ENCODE results near the gene TRAF6. TPM values are rescaled to one million over a fixed set of nuclear protein-coding genes. Genes with fewer than 3 reads are reported as not detected.
"Not testable (repeated sequence)": the region's sequence is repeated elsewhere in the genome, so short reads cannot be mapped to it uniquely, and the experiment has no call there.

The TRAF6 gene
- total RNA-seq, 1 experiment from 2014 or later = 3.7 TPM

DNA sequence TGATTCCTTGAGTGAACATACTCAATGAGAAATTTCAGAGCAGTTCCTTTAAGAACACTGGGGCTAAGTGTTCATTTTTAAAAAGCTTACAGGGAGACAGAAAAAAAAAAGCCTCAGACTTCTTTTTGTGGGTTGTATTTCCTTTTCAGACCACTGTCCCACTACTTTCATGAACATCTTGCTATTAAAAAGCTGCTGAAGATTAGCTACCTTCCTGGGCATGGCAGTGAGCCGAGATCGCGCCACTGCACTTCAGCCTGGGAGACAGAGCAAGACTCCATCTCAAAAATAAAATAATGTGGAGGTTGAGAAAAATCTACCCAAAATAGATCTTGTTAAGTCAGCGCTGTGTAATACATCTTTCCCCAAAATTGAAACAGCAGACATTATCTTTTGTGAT, 10.8 kb downstream of the TRAF6 start:
- no peak for DNase-seq (ENCODE audit: low spot score)
- in situ Hi-C loops (cut with HindIII; ENCODE audit: low sequenced_read_pairs) = no loop called here

GRCh38 chr11:36498721-36499120, 11.4 kb downstream of the TRAF6 start:
- in situ Hi-C loops (cut with HindIII; ENCODE audit: low sequenced_read_pairs) = no loop called here
- no peak for DNase-seq (ENCODE audit: low spot score)

DNA sequence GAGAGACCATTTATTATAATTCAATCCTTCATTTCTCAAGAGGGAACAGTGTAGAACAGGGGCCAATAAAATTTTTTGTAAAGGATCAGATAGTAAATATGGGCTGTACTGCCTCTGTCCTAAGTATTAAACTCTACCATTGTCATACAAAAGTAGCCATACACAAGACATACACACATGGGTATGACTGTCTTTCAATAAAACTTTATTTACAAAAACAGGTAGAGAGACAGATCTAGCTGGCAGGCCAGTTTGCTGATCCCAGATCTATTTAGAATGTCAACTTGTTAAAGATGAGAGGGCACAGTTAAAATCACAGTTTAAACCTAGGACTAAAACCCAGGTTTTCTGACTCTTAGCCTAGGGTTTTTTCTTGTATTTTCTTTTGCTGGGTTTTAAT, 16.7 kb downstream of the TRAF6 start:
- in situ Hi-C loops (cut with HindIII; ENCODE audit: low sequenced_read_pairs) = no loop called here
- no peak for DNase-seq (ENCODE audit: low spot score)

- in situ Hi-C loops (cut with HindIII; ENCODE audit: low sequenced_read_pairs) = no loop called here
- peak; percentile 76 for DNase-seq (ENCODE audit: low spot score)
Observed at GRCh38 chr11:36492724-36493304, 17.3 kb downstream of the TRAF6 start.

DNA sequence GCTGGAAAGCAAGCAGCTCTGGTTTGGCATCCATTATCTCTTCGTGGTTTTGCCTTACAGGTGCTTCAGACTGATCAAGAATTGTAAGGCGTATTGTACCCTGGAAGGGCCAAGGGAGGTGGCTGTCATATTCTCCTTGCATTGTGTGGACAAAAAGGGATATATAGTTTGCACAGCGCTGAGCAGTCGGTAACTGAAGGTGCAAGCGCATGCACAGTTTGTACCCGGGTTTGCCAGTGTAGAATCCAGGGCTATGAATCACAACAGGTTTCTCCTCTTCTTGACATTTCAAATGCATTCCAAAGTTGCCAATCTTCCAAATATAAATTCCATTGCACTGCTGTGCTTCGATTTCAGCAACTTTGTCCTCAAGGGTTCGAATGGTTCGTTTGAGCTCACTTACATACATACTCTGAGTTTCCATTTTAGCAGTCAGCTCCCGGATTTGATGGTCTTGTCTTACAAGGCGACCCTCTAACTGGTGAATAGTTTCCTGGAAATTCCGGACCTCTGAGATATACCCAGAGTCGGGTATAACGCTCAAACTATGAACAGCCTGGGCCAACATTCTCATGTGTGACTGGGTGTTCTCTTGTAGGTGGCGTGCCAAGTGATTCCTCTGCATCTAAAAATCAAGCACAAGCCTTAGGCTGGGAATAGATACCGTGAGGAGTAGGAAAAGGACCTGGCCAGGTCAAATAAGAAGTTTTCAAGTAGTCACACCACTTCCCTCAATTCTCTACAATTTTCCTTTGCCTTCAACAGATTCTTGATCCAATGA, 19.9 kb downstream of the TRAF6 start:
- in situ Hi-C loops (cut with HindIII; ENCODE audit: low sequenced_read_pairs) = no loop called here
- no peak for DNase-seq (ENCODE audit: low spot score)

DNA sequence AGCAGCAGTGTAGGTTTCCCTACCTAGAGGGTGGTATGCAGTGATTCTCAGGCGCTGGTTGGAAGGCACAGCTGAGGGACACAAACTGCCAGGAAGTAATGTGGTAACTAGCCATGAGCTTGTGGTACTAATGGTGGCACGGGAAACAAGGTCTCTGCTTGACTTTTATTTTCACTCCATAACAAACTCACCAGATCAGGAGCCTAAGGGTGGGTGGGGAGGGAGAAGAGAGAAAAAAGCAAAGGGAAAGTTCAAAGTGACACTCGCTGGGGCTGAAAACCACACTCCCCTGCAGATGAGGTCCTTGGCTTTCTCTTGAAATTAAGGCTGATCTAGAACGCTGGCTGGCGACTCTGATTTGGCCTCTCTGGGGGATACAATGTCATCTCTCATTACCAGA, 22.0 kb downstream of the TRAF6 start:
- in situ Hi-C loops (cut with HindIII; ENCODE audit: low sequenced_read_pairs) = no loop called here
- no peak for DNase-seq (ENCODE audit: low spot score)

DNA sequence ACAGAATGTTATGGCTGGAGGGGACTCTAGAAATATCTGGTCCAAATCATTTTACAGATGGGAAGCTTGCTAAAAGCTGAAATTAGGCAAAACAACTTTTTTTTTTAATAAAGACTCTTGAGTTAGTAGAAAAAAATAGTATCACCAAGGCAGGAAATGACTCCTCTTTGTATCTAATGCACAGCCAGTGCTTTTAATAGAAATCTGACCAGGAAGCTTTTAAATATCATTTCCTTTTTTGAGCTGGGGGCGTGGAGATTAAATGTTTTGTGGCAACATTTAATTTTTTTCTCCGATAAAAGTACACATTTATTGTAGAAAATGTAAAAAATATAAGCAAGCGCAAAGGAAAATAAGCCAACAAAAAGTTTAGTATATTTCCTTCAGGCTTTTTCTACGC, 22.5 kb downstream of the TRAF6 start:
- in situ Hi-C loops (cut with HindIII; ENCODE audit: low sequenced_read_pairs) = no loop called here
- DNase-seq (ENCODE audit: low spot score) = no peak

DNA sequence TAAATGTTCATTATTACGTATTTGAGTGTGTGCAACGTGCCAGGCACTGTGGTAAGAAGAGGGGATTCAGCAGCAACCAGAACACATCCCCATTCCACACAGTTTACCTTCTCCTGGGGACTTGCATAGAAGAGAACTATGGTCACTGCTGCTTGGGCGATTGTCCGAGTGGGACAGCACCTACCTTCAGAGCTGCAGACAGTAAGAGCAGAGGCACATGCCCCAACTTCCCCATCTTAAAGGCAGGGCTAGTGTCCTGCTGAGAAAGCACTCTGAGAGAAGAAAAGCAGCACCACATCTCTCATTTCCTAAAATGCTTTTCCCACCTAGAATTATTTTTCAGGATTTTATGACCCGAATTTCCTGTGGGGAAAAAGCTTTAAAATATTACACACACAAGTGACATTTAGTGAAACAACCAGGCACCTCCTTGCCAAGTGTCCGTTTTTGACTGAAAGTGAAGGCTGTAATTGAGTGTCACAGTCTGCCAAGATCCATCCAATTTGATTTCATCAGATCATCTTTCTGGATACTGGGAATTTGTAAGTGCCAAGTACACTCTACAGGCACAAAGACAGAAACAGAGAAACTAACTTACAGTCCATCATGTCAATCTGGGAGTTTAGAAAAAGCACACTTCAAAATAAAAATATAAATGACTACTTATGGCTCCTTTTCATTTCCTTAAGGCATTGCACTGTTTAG, 24.6 kb downstream of the TRAF6 start:
- no peak for DNase-seq (ENCODE audit: low spot score)
- in situ Hi-C loops (cut with HindIII; ENCODE audit: low sequenced_read_pairs) = no loop called here

DNA sequence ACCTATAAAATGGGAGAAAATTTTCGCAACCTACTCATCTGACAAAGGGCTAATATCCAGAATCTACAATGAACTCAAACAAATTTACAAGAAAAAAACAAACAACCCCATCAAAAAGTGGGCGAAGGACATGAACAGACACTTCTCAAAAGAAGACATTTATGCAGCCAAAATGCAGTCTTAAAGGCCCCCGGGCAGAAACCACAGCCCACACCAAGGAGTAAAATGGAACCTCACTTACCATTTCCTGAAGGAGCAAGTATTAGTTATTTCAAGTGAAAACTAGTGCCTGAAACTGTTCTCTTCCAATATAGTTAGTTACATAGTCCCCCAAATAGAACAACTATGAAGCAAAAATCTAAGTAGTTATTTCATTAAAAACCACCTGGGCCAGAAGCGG, 27.0 kb downstream of the TRAF6 start:
- in situ Hi-C loops (cut with HindIII; ENCODE audit: low sequenced_read_pairs); DNase-seq (ENCODE audit: low spot score): not testable (repeated sequence)

DNA sequence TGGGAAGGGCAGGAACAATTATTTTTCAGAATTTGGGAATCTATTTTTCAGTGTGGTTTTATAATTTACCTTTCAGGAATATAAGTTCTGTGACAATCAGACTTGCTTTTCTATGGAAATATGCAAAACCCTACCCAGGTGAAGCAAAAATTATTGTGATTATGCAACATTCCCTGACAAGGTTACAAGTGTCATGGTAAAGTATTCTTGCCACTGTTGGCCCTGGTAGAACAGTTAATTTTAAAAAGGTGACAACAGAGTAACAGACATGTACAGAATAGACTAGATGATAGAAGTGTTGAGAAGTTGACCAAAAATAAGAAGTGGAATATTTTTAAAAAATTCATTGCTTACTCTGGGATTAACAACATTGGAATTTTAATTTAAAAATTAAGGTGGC, 29.2 kb downstream of the TRAF6 start:
- no peak for DNase-seq (ENCODE audit: low spot score)
- in situ Hi-C loops (cut with HindIII; ENCODE audit: low sequenced_read_pairs) = no loop called here

DNA sequence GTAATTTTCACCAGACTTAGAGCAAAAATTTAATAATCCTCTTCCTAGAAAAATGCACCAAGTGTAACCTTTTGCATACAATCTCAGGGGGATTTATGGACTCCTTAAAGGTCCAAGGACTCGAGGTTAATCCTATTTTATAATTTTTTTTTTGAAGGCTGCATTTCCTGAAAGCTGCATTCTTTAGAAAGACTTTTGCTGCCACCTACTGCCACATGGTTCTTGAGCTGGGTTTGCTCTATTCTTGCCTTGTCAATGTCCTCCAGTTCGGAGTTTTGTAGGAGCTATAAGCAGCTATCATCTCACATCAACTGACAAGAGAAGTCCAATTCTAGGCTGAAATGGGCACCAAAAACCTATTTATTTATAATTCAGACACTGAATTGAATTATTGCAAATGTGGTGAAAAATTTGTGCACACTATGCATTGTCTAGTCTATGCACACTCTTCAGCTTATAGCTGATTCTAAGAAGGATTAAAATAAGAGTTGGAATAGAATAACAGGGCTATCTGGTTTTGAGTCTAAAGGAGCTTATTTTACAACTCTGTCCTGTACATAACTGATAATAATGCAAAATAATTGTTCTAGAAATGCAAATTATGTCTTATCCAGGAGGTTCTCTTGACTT, 31.3 kb downstream of the TRAF6 start:
- in situ Hi-C loops (cut with HindIII; ENCODE audit: low sequenced_read_pairs) = no loop called here

DNA sequence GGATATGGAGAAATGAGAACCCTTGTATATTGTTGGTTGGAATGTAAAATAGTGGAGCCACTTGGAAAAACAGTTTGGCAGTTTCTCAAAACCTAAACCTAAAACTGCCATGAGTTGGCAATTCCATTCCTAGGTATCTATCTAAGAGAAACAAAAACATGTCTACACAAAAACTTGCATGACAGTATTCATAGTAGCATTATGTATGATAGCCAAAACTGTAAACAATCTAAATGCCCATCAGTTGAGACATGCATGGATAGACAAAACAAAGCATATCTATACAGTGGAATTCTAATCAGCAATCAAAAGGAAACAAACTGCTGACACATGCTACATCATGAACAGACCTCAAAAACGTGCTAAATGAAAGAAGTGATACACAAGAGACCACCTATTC, 34.9 kb downstream of the TRAF6 start:
- in situ Hi-C loops (cut with HindIII; ENCODE audit: low sequenced_read_pairs) = no loop called here

More for the DNA sequence above, 31.3 kb downstream of the TRAF6 start:
- DNase-seq (ENCODE audit: low spot score) = peak; percentile 65

DNA sequence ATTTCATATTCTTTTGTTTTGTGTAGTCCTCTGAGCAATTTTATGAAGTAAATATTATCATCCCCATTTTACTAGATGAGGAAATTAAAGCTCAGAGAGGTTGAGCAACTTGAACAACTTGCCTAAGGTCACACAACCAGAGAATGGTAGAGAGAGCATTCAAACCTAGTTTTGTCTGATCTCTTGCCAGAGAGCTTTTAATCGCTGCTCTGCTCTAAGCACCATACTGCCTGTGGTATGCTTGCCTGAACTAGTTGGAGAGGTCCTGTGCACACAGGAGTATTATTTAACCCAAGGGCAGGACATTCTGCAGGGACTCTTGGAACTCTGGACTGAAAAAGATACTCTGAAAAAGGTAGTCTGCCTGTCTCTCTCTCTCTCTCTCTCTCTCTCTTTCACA, 38.5 kb downstream of the TRAF6 start:
- DNase-seq (ENCODE audit: low spot score) = no peak
- in situ Hi-C loops (cut with HindIII; ENCODE audit: low sequenced_read_pairs) = no loop called here

More for the DNA sequence above, 34.9 kb downstream of the TRAF6 start:
- no peak for DNase-seq (ENCODE audit: low spot score)

DNA sequence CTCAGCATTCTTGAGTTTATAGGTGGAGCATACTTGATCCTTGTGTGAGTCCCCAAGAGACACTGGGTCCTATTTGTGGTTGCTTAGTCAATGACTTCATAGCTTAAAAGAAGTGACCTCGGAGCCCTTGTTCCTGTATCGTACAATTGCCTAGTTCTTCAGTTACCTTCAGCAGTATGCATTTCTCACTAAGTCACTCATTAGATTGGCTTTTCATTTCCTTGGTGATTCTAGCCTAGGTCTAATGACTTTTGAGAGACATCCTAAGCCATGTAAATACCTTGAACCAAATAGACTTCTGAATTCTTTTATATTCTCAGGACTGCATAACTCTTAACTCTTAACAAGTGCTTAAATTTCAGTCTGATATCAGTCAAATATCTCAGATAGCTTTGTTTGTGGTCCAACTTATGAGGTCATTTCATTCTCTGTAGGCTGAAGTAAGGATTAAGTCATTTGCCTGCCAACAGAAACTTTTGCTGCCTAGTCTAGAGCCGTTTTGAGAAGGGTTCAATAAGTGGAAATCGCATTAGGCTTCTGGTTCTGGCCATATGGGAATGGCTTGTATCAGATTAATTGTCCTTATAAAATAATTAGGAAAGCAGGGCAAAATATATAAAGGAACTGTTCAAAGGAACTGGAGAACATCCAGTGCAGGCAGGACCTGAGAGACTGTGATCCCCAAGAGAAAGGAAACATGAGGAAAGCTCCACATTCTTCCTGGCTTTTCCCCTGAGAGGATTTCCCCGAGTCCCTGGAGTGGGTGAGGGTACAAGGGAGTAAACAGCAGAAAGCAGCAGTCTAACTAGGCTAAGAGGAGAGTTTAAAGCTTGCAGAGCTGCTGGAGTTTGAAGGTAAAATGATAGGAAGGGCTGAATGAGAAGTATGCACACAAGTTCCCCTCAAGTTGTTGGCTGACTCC, 39.9 kb downstream of the TRAF6 start:
- in situ Hi-C loops (cut with HindIII; ENCODE audit: low sequenced_read_pairs) = no loop called here
- no peak for DNase-seq (ENCODE audit: low spot score)

GRCh38 chr11:36469063-36469462, 41.0 kb downstream of the TRAF6 start:
- no peak for DNase-seq (ENCODE audit: low spot score)
- in situ Hi-C loops (cut with HindIII; ENCODE audit: low sequenced_read_pairs) = no loop called here

GRCh38 chr11:36467916-36468315, 42.2 kb downstream of the TRAF6 start:
- in situ Hi-C loops (cut with HindIII; ENCODE audit: low sequenced_read_pairs) = no loop called here
- DNase-seq (ENCODE audit: low spot score) = no peak

DNA sequence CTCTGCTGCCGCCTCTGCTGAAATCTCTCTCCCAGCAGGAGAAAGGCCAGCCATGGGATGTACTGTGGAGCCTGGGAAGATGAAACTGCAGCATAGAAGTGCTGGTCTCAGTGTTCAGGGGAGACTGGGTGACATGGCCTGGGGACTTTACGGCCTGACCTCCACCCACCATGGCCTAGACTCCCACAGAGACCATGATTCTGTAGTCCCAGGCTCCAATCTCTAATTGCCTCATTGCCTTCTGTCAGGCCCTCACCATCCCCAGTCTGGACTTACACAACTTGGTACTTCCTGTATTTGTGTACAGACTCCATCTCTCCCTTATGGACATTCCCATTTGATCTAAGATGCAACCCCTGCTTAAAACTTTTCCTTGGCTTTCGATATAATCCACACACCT, 43.1 kb downstream of the TRAF6 start:
- DNase-seq (ENCODE audit: low spot score) = no peak
- in situ Hi-C loops (cut with HindIII; ENCODE audit: low sequenced_read_pairs) = no loop called here

GRCh38 chr11:36465449-36466163, 44.5 kb downstream of the TRAF6 start:
- in situ Hi-C loops (cut with HindIII; ENCODE audit: low sequenced_read_pairs) = no loop called here
- DNase-seq (ENCODE audit: low spot score) = no peak

Measured in G401 (cell line).